SJCRH30 (cell line): ENCODE results near the gene UBE2U. TPM values are rescaled to one million over a fixed set of nuclear protein-coding genes. Genes with fewer than 3 reads are reported as not detected.

Experiments used
- DNase-seq, 2 experiments: peaks; one replicate each; pipeline ENCODE4 v3.0.0-alpha.2; 2015 to 2020
- H3K27ac ChIP-seq: fragments of 250-450 bp; sonication (Bioruptor Pico); 2 replicates; pipeline ENCODE4 v1.5.1; 2020; ENCODE audit warnings: mild to moderate bottlenecking, moderate library complexity
- H3K27me3 ChIP-seq: fragments of 250-450 bp; sonication (Bioruptor Pico); 2 replicates; pipeline ENCODE4 v1.5.1; 2020; ENCODE audit warnings: mild to moderate bottlenecking, moderate library complexity
- H3K36me3 ChIP-seq: fragments of 250-450 bp; sonication (Bioruptor Pico); 2 replicates; pipeline ENCODE4 v1.5.1; 2020; ENCODE audit warnings: mild to moderate bottlenecking, moderate library complexity
- H3K4me1 ChIP-seq: fragments of 250-450 bp; sonication (Bioruptor Pico); 2 replicates; pipeline ENCODE4 v1.5.1; 2020; ENCODE audit warnings: mild to moderate bottlenecking, moderate library complexity
- H3K4me3 ChIP-seq: fragments of 250-450 bp; sonication (Bioruptor Pico); 2 replicates; pipeline ENCODE4 v1.5.1; 2020; ENCODE audit warnings: mild to moderate bottlenecking, moderate library complexity
- H3K9me3 ChIP-seq: fragments of 250-450 bp; sonication (Bioruptor Pico); replicated peaks from 2 replicates; pipeline ENCODE4 v1.5.1; 2020; ENCODE audit warnings: mild to moderate bottlenecking, moderate library complexity
- total RNA-seq: library from RNA; depleted of rRNA; stranded (reverse); fragments of >200 nt; shearing (Covaris generic); gene quantifications from 2 replicates; pipeline ENCODE4 v1.2.3, GENCODE V29; 2014

UBE2U gene
- total RNA-seq, 1 experiment from 2014 or later = not detected

DNA sequence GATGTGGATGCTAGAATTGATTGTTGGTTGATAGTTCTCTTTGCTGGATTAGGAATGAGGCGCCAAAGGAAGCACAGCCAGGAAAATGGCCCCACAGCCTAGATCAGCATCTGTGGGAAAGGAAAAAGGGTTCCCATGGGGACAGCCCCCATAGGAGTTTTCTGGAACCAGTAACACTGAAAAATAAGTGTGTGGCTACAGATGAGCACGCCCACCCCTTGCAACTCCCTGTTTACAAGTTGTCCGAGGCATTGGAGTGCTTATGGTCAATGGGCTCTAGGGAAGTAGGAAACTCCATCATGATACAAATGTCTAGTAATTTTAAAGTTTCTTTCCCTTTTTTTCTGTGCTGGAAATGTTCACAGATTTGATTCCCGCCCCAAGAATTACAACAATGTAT is 23.8 kb upstream of the UBE2U start:
- no peaks in the 10 kb centered on the region for H3K27me3 ChIP-seq
- no peaks in the 10 kb centered on the region for H3K9me3 ChIP-seq
- no peak overlapping the region for H3K4me3 ChIP-seq
- H3K27ac ChIP-seq = no peak overlapping the region
- H3K36me3 ChIP-seq = no peaks in the 10 kb centered on the region
- no peak for DNase-seq
- H3K4me1 ChIP-seq = peaks cover 13% of the 10 kb centered on the region

DNA sequence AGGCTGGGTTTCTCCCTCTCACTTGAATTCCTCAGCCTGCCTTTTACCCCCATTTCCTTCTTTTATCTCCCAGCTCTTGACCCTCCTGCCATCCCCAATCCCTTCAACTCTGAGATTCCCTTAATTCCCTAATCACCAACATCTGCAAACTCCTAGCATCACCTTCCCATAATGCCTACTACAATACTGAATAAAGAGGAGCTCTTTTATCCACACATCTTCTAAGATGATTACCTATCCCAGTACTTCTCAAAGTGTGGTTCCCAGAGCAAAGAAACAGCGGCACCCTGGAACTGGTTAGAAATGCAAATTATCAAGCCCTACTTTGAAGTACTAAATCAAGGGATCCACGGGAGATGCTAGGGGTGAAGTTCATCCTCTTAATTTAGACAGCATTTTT is 21.2 kb upstream of the UBE2U start:
- Histone ChIP-seq H3K4me3 (no peak overlapping the region), H3K36me3 (no peaks in the 10 kb centered on the region), H3K27me3 (no peaks in the 10 kb centered on the region), H3K4me1 (peaks cover 13% of the 10 kb centered on the region), H3K27ac (no peak overlapping the region), H3K9me3 (no peaks in the 10 kb centered on the region)
- no peak for DNase-seq

DNA sequence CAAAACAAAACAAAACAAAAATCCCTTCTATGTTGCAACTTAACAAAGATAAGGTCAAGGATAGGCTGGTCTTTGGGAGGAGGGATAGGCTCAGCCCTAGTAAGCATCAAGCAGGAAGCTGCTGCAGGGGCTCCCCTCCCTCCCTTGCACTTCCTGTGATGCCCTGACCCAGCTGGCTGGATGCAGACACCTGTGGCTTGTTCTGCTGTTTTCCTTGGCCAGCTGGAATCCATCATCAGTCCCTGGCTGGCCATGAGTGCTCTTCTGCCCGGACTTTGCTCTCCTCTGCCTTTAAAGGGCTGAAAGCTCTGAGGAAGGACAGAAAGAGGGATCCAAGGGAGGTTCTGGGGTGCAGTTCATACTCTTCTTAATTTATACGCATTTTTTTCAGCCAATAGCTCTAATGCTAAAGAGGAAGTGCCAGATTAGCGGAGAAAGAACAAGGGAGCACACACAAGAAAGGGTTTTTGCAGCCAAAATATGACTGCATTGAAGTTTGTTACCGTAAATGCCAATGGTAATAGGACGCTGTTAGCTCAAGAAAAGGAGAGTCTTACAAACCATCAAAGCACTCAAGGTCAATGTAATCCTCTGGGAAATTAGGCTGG is 19.9 kb upstream of the UBE2U start:
- Histone ChIP-seq H3K9me3 (no peaks in the 10 kb centered on the region), H3K27ac (peak overlapping the region; percentile 53), H3K36me3 (no peaks in the 10 kb centered on the region), H3K4me3 (peak overlapping the region; percentile 22), H3K27me3 (no peaks in the 10 kb centered on the region), H3K4me1 (peaks cover 13% of the 10 kb centered on the region)
- peak; percentile 67 to 76 for DNase-seq

DNA sequence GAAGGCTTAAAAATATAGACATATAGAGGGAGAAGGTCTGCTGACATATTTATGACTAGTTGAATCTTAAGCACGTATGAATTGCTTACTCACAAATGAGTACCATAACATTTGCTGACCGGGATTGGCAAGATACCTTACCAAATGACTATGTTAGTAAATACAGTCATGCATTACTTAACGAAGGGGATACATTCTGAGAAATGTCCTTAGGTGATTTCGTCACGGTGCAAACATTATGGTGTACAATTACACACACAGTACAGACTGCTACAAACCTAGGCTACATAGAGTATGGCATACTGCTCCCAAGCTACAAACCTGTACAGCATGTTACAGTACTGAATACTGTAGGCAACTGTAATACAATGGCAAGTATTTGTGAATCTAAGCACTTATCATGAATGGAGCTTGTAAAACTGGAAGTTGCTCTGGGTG is 19.4 kb upstream of the UBE2U start:
- peak overlapping the region; percentile 53 for H3K27ac ChIP-seq
- DNase-seq = peak; percentile 30 to 69

GRCh38 chr1:64186138-64186897 is 17.1 kb upstream of the UBE2U start:
- DNase-seq = no peak
- Histone ChIP-seq H3K27me3 (no peaks in the 10 kb centered on the region), H3K4me1 (peaks cover 13% of the 10 kb centered on the region), H3K27ac (no peak overlapping the region), H3K4me3 (no peak overlapping the region), H3K9me3 (no peaks in the 10 kb centered on the region), H3K36me3 (no peaks in the 10 kb centered on the region)

More for the DNA sequence above, 19.4 kb upstream of the UBE2U start:
- Histone ChIP-seq H3K27me3 (no peaks in the 10 kb centered on the region), H3K4me3 (peak overlapping the region; percentile 22), H3K9me3 (no peaks in the 10 kb centered on the region), H3K36me3 (no peaks in the 10 kb centered on the region), H3K4me1 (peaks cover 13% of the 10 kb centered on the region)

GRCh38 chr1:64186898-64187280 is 16.5 kb upstream of the UBE2U start:
- Histone ChIP-seq H3K4me3 (no peak overlapping the region), H3K9me3 (no peaks in the 10 kb centered on the region), H3K27ac (no peak overlapping the region), H3K27me3 (no peaks in the 10 kb centered on the region), H3K36me3 (no peaks in the 10 kb centered on the region), H3K4me1 (peaks cover 13% of the 10 kb centered on the region)
- no peak for DNase-seq

DNA sequence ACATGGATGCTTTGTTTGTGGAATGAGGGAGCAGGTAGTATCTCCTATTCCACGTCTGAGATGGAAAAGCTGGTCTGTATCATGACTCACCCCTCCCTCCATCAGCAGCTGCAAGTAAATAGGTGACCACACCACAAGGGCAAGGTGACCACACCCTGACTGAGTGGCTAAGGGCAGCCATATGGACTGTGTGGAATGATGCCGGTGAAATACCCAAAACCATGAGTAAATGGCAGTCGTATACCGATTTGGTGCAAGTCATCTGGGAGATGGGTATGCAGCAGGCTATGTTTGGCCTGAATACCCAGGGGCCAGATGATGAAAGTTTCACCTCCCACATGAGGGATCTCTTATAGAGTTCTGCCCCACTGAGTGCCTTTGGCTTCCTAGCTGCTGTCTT is 15.8 kb upstream of the UBE2U start:
- H3K27ac ChIP-seq = no peak overlapping the region
- no peaks in the 10 kb centered on the region for H3K27me3 ChIP-seq
- peaks cover 13% of the 10 kb centered on the region for H3K4me1 ChIP-seq
- DNase-seq = no peak
- H3K36me3 ChIP-seq = no peaks in the 10 kb centered on the region
- no peaks in the 10 kb centered on the region for H3K9me3 ChIP-seq
- no peak overlapping the region for H3K4me3 ChIP-seq

DNA sequence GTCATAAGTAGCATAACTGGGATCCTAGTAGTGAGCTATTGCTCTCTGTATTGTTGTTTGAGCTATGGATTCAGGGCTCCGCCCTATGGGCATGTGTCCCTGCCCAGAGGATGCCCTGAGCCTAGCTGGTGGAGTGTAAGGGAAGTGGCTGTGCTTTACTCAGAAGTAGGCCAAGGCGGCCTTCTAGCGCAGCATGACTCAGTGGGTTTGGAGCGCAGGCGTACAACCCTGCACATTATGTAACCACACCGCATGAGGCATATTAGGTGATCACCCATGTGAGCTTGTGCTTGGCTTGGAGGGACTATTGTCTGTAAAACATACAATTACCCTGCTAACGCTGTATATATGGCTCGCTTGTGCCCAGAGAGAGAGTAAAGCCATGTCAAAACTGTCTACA is 11.1 kb upstream of the UBE2U start:
- Histone ChIP-seq H3K9me3 (no peaks in the 10 kb centered on the region), H3K27ac (no peak overlapping the region), H3K4me3 (no peak overlapping the region), H3K4me1 (no peaks in the 10 kb centered on the region), H3K36me3 (no peaks in the 10 kb centered on the region), H3K27me3 (0 out of 2 replicates have a peak, but pooled peaks cover 3% of the 10 kb centered on the region)
- DNase-seq = no peak

GRCh38 chr1:64194168-64195080 is 9.0 kb upstream of the UBE2U start:
- no peak for DNase-seq
- no peaks in the 10 kb centered on the region for H3K36me3 ChIP-seq
- no peaks in the 10 kb centered on the region for H3K9me3 ChIP-seq
- H3K4me3 ChIP-seq = no peak overlapping the region
- 0 out of 2 replicates have a peak, but pooled peaks cover 3% of the 10 kb centered on the region for H3K27me3 ChIP-seq
- H3K4me1 ChIP-seq = no peaks in the 10 kb centered on the region
- H3K27ac ChIP-seq = no peak overlapping the region

- Histone ChIP-seq H3K27ac (no peak overlapping the region), H3K27me3 (0 out of 2 replicates have a peak, but pooled peaks cover 3% of the 10 kb centered on the region), H3K4me3 (no peak overlapping the region), H3K36me3 (no peaks in the 10 kb centered on the region), H3K9me3 (no peaks in the 10 kb centered on the region), H3K4me1 (no peaks in the 10 kb centered on the region)
- DNase-seq = no peak
These were observed 8.4 kb upstream of the UBE2U start for GRCh38 chr1:64195081-64195395.

GRCh38 chr1:64196074-64196870 is 7.2 kb upstream of the UBE2U start:
- H3K36me3 ChIP-seq = no peaks in the 10 kb centered on the region
- no peaks in the 10 kb centered on the region for H3K9me3 ChIP-seq
- no peak overlapping the region for H3K27ac ChIP-seq
- no peak for DNase-seq
- H3K27me3 ChIP-seq = 0 out of 2 replicates have a peak, but pooled peaks cover 3% of the 10 kb centered on the region
- no peak overlapping the region for H3K4me3 ChIP-seq
- H3K4me1 ChIP-seq = no peaks in the 10 kb centered on the region

DNA sequence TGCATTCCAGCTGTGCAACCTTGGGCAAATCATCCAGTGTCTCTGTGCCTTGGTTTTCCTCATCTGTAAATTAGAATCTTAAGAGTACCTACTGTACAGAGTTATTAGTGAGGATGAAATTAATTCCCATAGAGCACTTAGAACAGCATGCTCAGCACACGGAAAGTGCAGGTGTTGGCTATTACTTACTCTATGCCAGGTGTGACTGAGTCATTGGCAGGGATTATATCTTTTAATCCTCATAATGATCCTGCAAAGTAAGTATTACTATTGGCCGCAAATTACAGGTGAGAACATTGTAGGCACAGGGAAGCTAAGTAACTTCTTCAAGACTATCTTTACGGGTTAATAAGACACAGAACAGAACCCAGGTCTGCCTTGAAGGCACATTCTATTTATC is 6.3 kb upstream of the UBE2U start:
- Histone ChIP-seq H3K36me3 (no peaks in the 10 kb centered on the region), H3K27ac (no peak overlapping the region)
- no peak for DNase-seq

DNA sequence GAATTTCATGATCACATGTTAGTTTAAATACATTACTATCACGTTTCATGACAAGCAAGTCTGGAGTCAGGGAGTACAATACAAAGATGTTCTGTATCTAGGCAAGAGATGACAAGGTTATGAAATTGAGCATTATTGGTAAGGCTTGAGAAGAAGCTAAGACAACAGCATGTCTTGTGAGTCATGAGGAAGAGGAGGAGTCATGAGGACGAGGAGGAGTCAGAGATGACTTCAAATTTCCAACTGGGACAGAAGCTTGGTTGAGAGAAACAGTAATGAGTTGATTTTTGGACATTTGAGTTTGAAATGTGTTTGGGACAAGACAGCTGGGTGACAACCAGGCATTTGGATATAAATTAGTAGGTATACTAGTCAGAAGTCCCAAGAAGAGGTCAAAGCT is 4.3 kb upstream of the UBE2U start:
- H3K36me3 ChIP-seq = no peaks in the 10 kb centered on the region
- no peaks in the 10 kb centered on the region for H3K4me1 ChIP-seq
- 0 out of 2 replicates have a peak, but pooled peaks cover 3% of the 10 kb centered on the region for H3K27me3 ChIP-seq
- H3K9me3 ChIP-seq = no peaks in the 10 kb centered on the region
- DNase-seq = no peak
- H3K27ac ChIP-seq = no peak overlapping the region
- no peak overlapping the region for H3K4me3 ChIP-seq

More for the DNA sequence above, 6.3 kb upstream of the UBE2U start:
- Histone ChIP-seq H3K4me1 (no peaks in the 10 kb centered on the region), H3K9me3 (no peaks in the 10 kb centered on the region), H3K4me3 (no peak overlapping the region), H3K27me3 (0 out of 2 replicates have a peak, but pooled peaks cover 3% of the 10 kb centered on the region)

GRCh38 chr1:64200064-64200463 is 3.4 kb upstream of the UBE2U start:
- H3K4me3 ChIP-seq = no peak overlapping the region
- no peaks in the 10 kb centered on the region for H3K4me1 ChIP-seq
- H3K9me3 ChIP-seq = no peaks in the 10 kb centered on the region

More at GRCh38 chr1:64200064-64200463, 3.4 kb upstream of the UBE2U start:
- no peak for DNase-seq
- H3K27ac ChIP-seq = no peak overlapping the region
- H3K27me3 ChIP-seq = no peaks in the 10 kb centered on the region
- no peaks in the 10 kb centered on the region for H3K36me3 ChIP-seq
